IMR-90 (cell line): Measurements from ENCODE around the gene ALK. TPM values are rescaled to one million over a fixed set of nuclear protein-coding genes. Genes with fewer than 3 reads are reported as not detected.

Source experiments
- ATAC-seq: fragments of 200-7000 bp; cut with Tn5 transposase; 2 replicates; pipeline ENCODE4 v1.9.1; 2020; ENCODE audit warnings: low read depth, mild to moderate bottlenecking, moderate library complexity
- BruUV-seq: library from RNA; stranded (reverse); fragments of 400-500 nt; replicated peaks from 2 replicates; lab custom pipeline; 2021; lab: Mats Ljungman, UMichigan
- CTCF ChIA-PET: fragments of 300-600 bp; formaldehyde crosslinking; extraction: SDS; loops from one replicate; lab custom pipeline; 2021; ENCODE audit warnings: antibody characterized with exemption; lab: Yijun Ruan, JAX
- POLR2A ChIA-PET: fragments of 300-600 bp; sonication (Branson Sonifier 250); formaldehyde crosslinking; loops from one replicate; lab custom pipeline; 2022; ENCODE audit warnings: antibody characterized with exemption; ENCODE audit not compliant: unreplicated experiment; lab: Charles Lee
- DNase-seq: peaks from one replicate; pipeline ENCODE4 v3.0.0; 2013
- H2AFZ ChIP-seq: replicated peaks from 2 replicates; pipeline ENCODE3; 2013; ENCODE audit warnings: low read length, mild to moderate bottlenecking; ENCODE audit not compliant: poor library complexity
- H2AK5ac ChIP-seq: 2 replicates; pipeline ENCODE4 v1.6.1; 2013; ENCODE audit warnings: low read depth, low read length, inconsistent platforms
- H2AK9ac ChIP-seq: replicated peaks from 2 replicates; pipeline ENCODE3; 2013; ENCODE audit warnings: mild to moderate bottlenecking, low read depth, low read length, moderate library complexity; ENCODE audit not compliant: poor library complexity
- H2BK120ac ChIP-seq: 2 replicates; pipeline ENCODE4 v1.6.1; 2013; ENCODE audit warnings: low read depth, low read length, inconsistent platforms
- H2BK15ac ChIP-seq: 3 replicates; pipeline ENCODE4 v1.6.1; 2013; ENCODE audit warnings: low read depth, low read length, inconsistent platforms
- H2BK20ac ChIP-seq: 2 replicates; pipeline ENCODE4 v1.6.1; 2013; ENCODE audit warnings: low read depth, mild to moderate bottlenecking, inconsistent platforms, low read length, moderate library complexity
- H2BK5ac ChIP-seq: 2 replicates; pipeline ENCODE4 v1.6.1; 2013; ENCODE audit warnings: mild to moderate bottlenecking, low read depth, low read length, inconsistent platforms; ENCODE audit not compliant: poor library complexity, severe bottlenecking
- H3K14ac ChIP-seq: replicated peaks from 2 replicates; pipeline ENCODE4 v1.6.1; 2013; ENCODE audit warnings: low read depth, low read length, inconsistent platforms
- H3K18ac ChIP-seq: 2 replicates; pipeline ENCODE4 v1.6.1; 2013; ENCODE audit warnings: low read depth, low read length, control low read depth
- H3K23ac ChIP-seq: 2 replicates; pipeline ENCODE4 v1.6.1; 2013; ENCODE audit warnings: low read depth, low read length, inconsistent platforms
- H3K27ac ChIP-seq: 2 replicates; pipeline ENCODE4 v1.5.1; 2013; ENCODE audit warnings: mild to moderate bottlenecking, control low read depth, low read length; ENCODE audit not compliant: insufficient read depth
- H3K27me3 ChIP-seq: 2 replicates; pipeline ENCODE4 v1.6.1; 2013; ENCODE audit warnings: low read length; ENCODE audit not compliant: control insufficient read depth, insufficient read depth
- H3K36me3 ChIP-seq: 2 replicates; pipeline ENCODE4 v1.6.1; 2013; ENCODE audit warnings: low read length, mixed read lengths; ENCODE audit not compliant: control insufficient read depth, insufficient read depth
- H3K4ac ChIP-seq: 2 replicates; pipeline ENCODE4 v1.6.1; 2013; ENCODE audit warnings: low read depth, low read length, inconsistent platforms
- H3K4me1 ChIP-seq: 2 replicates; pipeline ENCODE4 v1.6.1; 2013; ENCODE audit warnings: low read length, mixed read lengths; ENCODE audit not compliant: control insufficient read depth, insufficient read depth
- H3K4me2 ChIP-seq: 2 replicates; pipeline ENCODE4 v1.6.1; 2013; ENCODE audit warnings: low read depth, mild to moderate bottlenecking, control low read depth, low read length, moderate library complexity
- H3K4me3 ChIP-seq: 2 replicates; pipeline ENCODE4 v1.5.1; 2013; ENCODE audit warnings: low read depth, mild to moderate bottlenecking, control low read depth, low read length, moderate library complexity; ENCODE audit not compliant: insufficient read depth
- H3K56ac ChIP-seq: 2 replicates; pipeline ENCODE4 v1.6.1; 2013; ENCODE audit warnings: low read length, inconsistent platforms; ENCODE audit not compliant: insufficient read depth; ENCODE audit errors: extremely low read depth
- H3K79me1 ChIP-seq, 2 experiments: 2 replicates each; pipeline ENCODE4 v1.6.1; 2013; ENCODE audit warnings: low read length in 2 of 2, inconsistent platforms in 1 of 2, low read depth in 1 of 2
- H3K9ac ChIP-seq: 2 replicates; pipeline ENCODE4 v1.6.1; 2013; ENCODE audit warnings: low read depth, low read length, control low read depth
- H3K9me1 ChIP-seq: 2 replicates; pipeline ENCODE4 v1.6.1; 2013; ENCODE audit warnings: low read length, inconsistent platforms; ENCODE audit not compliant: insufficient read depth
- H3K9me3 ChIP-seq: 2 replicates; pipeline ENCODE4 v1.6.1; 2013; ENCODE audit warnings: low read length; ENCODE audit not compliant: control insufficient read depth, insufficient read depth
- H4K20me1 ChIP-seq: 2 replicates; pipeline ENCODE4 v1.6.1; 2013; ENCODE audit warnings: low read length, inconsistent platforms; ENCODE audit not compliant: insufficient read depth
- H4K5ac ChIP-seq: 2 replicates; pipeline ENCODE4 v1.6.1; 2013; ENCODE audit warnings: mild to moderate bottlenecking, low read depth, low read length, control low read depth
- H4K8ac ChIP-seq, 2 experiments: 2 replicates each; pipeline ENCODE4 v1.6.1; 2013; ENCODE audit warnings: low read depth in 2 of 2, low read length in 2 of 2, control low read depth in 1 of 2, inconsistent platforms in 1 of 2
- H4K91ac ChIP-seq: 2 replicates; pipeline ENCODE4 v1.6.1; 2013; ENCODE audit warnings: low read depth, low read length, inconsistent platforms; ENCODE audit not compliant: insufficient read depth
- BHLHE40 ChIP-seq: fragments of 150-350 bp; IDR thresholded peaks from 2 replicates; pipeline ENCODE4 v1.6.1; 2016; ENCODE audit warnings: mild to moderate bottlenecking, low read depth, low read length
- CEBPB ChIP-seq: IDR thresholded peaks from 2 replicates; pipeline ENCODE4 v1.6.1; 2012; ENCODE audit warnings: low read depth, low read length, improper control_type of control experiment
- CHD1 ChIP-seq: IDR thresholded peaks from 2 replicates; pipeline ENCODE4 v1.6.1; 2012; ENCODE audit warnings: low read depth, low read length, improper control_type of control experiment
- FOS ChIP-seq: fragments of 150-350 bp; IDR thresholded peaks from 2 replicates; pipeline ENCODE4 v1.6.1; 2016; ENCODE audit warnings: low read depth, low read length
- MAFK ChIP-seq: IDR thresholded peaks from 2 replicates; pipeline ENCODE4 v1.6.1; 2012; ENCODE audit warnings: low read depth, low read length, improper control_type of control experiment
- MAZ ChIP-seq: IDR thresholded peaks from 2 replicates; pipeline ENCODE4 v1.6.1; 2012; ENCODE audit warnings: low read depth, mild to moderate bottlenecking, low read length, improper control_type of control experiment, moderate library complexity, borderline replicate concordance
- MXI1 ChIP-seq: IDR thresholded peaks from 2 replicates; pipeline ENCODE4 v1.6.1; 2012; ENCODE audit warnings: low read depth, mild to moderate bottlenecking, low read length, moderate library complexity, borderline replicate concordance
- NFE2L2 ChIP-seq: fragments of 150-350 bp; IDR thresholded peaks from 2 replicates; pipeline ENCODE4 v1.6.1; 2016; ENCODE audit warnings: low read depth, mild to moderate bottlenecking, low read length
- POLR2A ChIP-seq: IDR thresholded peaks from 2 replicates; pipeline ENCODE4 v1.6.1; 2012; ENCODE audit warnings: mild to moderate bottlenecking, low read depth, low read length
- RAD21 ChIP-seq: IDR thresholded peaks from 2 replicates; pipeline ENCODE4 v1.6.1; 2012; ENCODE audit warnings: low read length, improper control_type of control experiment
- RCOR1 ChIP-seq: IDR thresholded peaks from 2 replicates; pipeline ENCODE4 v1.6.1; 2012; ENCODE audit warnings: mild to moderate bottlenecking, low read length, improper control_type of control experiment; ENCODE audit not compliant: insufficient replicate concordance
- RFX5 ChIP-seq: IDR thresholded peaks from 2 replicates; pipeline ENCODE4 v1.8.0; 2012; ENCODE audit warnings: low read depth, mild to moderate bottlenecking, low read length, moderate library complexity
- SMC3 ChIP-seq: fragments of 150-350 bp; IDR thresholded peaks from 2 replicates; pipeline ENCODE4 v1.6.1; 2016; ENCODE audit warnings: low read depth, mild to moderate bottlenecking, antibody characterized with exemption, low read length, moderate library complexity
- WGBS, 2 experiments: methylation state at CpG; one replicate each; pipeline versions ENCODE4 v1.1.5 to v1.1.7; 2013; ENCODE audit warnings: missing lambda C conversion rate in 2 of 2; ENCODE audit not compliant: insufficient read length in 1 of 2; ENCODE audit errors: extremely low coverage in 2 of 2; 5-methylcytosine and 5-hydroxymethylcytosine counted together
- dilution Hi-C: fragments of 300-500 bp; cut with HindIII; formaldehyde crosslinking; loops from one replicate; pipeline ENCODE4 v1.14.3; 2018; ENCODE audit warnings: low sequenced_read_pairs; ENCODE audit not compliant: unreplicated experiment
- in situ Hi-C: fragments of 300-500 bp; cut with MboI; formaldehyde crosslinking; loops from 3 replicates; pipeline ENCODE4 v1.14.3; 2019; ENCODE audit warnings: low sequenced_read_pairs, inconsistent platforms, mixed read lengths
- intact Hi-C: fragments of 100-400 bp; cut with micrococcal nuclease; formaldehyde crosslinking; loops from 2 replicates; pipeline ENCODE4 v1.10.0; 2022
- polyA plus RNA-seq, 3 experiments: library from polyadenylated mRNA; depleted of rRNA; stranded (reverse); fragments of >200 nt; gene quantifications; 2 replicates each; pipeline ENCODE4 v1.2.3, GENCODE V29; 2012; ENCODE audit warnings: low replicate concordance in 1 of 3
- total RNA-seq: library from RNA; depleted of rRNA; stranded (reverse); fragments of >200 nt; gene quantifications from 2 replicates; pipeline ENCODE4 v1.2.3, GENCODE V29; 2012
- TF ChIP-seq, protein P1 (sequence below): conservative IDR thresholded peaks from 2 replicates; pipeline ENCODE4 v1.5.1; 2012; ENCODE audit warnings: mild to moderate bottlenecking, low read depth, low read length, improper control_type of control experiment
- TF ChIP-seq, protein P2 (sequence below): fragments of 150-350 bp; IDR thresholded peaks from 2 replicates; pipeline ENCODE4 v1.6.1; 2017; ENCODE audit warnings: mild to moderate bottlenecking, antibody characterized with exemption, low read length, low read depth
- TF ChIP-seq, protein P3 (sequence below): fragments of 150-350 bp; IDR thresholded peaks from 2 replicates; pipeline ENCODE4 v1.6.1; 2016; ENCODE audit warnings: low read depth, mild to moderate bottlenecking, low read length, moderate library complexity, borderline replicate concordance

Gene ALK
- total and polyA plus RNA-seq, 2 of the 4 experiments (the other 2 are of a cell fraction) = not detected

DNA sequence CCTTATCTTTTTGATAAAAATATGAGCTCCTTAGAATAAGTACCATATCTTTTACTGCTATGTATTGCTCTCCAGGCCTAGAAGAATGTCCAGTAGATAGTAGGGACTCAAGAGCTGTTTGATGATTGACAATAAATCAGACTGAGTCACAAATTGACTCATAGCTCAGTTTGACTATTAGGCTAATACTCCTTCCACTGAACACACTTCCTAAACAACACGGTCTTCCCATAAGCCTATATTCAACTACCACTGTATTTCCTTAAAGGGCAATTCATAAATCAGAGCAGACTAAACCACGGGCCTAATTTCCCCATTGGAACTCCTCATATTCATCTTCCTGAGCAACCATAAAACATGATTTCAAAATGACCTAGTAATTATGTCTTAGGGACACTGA lies 258.5 kb downstream of the ALK start:
- no peaks in the 10 kb centered on the region for H3K9me1 ChIP-seq
- H4K8ac ChIP-seq = no peak overlapping the region
- H2BK120ac ChIP-seq = no peak overlapping the region
- no peaks in the 10 kb centered on the region for H3K9me3 ChIP-seq
- ChIA-PET CTCF (interaction anchor here (0.6 kb wide), 1 partner anchor 21 kb away, joined by 3 read pairs; no protein-coding TSS in a partner anchor), POLR2A (no interaction called here)
- H2BK15ac ChIP-seq = no peak overlapping the region
- H2AK9ac ChIP-seq = no peak overlapping the region
- DNase-seq = peak; percentile 11
- no peak for ATAC-seq
- dilution Hi-C loops (no loop called here), intact Hi-C loops (no loop called here), in situ Hi-C loops (no loop called here)
- no peaks in the 10 kb centered on the region for H4K20me1 ChIP-seq
- H2AK5ac ChIP-seq = no peak overlapping the region
- H2BK5ac ChIP-seq = no peak overlapping the region
- WGBS, 2 experiments = no CpG with 5 or more reads among the region's 2 CpGs
- H3K27me3 ChIP-seq = peaks cover 1% of the 10 kb centered on the region; the same call in 1 of the 2 replicates
- H3K23ac ChIP-seq = no peak overlapping the region
- no peak overlapping the region for H3K4ac ChIP-seq
- H2BK20ac ChIP-seq = no peak overlapping the region
- H3K79me1 ChIP-seq = no peaks in the 10 kb centered on the region
- H4K91ac ChIP-seq = no peak overlapping the region
- no peak overlapping the region for H2AFZ ChIP-seq
- H3K56ac ChIP-seq = no peak overlapping the region
- no TSS peak for BruUV-seq
- no peaks in the 10 kb centered on the region for H3K36me3 ChIP-seq
- no peaks in the 10 kb centered on the region for H3K4me1 ChIP-seq
- no peak overlapping the region for H4K5ac ChIP-seq
- no peak overlapping the region for H3K4me2 ChIP-seq
- no peak overlapping the region for H3K14ac ChIP-seq
- no peak overlapping the region for H3K4me3 ChIP-seq
- H3K9ac ChIP-seq = no peak overlapping the region
- no peak for TF ChIP-seq BHLHE40
- TF ChIP-seq, protein P1, sequence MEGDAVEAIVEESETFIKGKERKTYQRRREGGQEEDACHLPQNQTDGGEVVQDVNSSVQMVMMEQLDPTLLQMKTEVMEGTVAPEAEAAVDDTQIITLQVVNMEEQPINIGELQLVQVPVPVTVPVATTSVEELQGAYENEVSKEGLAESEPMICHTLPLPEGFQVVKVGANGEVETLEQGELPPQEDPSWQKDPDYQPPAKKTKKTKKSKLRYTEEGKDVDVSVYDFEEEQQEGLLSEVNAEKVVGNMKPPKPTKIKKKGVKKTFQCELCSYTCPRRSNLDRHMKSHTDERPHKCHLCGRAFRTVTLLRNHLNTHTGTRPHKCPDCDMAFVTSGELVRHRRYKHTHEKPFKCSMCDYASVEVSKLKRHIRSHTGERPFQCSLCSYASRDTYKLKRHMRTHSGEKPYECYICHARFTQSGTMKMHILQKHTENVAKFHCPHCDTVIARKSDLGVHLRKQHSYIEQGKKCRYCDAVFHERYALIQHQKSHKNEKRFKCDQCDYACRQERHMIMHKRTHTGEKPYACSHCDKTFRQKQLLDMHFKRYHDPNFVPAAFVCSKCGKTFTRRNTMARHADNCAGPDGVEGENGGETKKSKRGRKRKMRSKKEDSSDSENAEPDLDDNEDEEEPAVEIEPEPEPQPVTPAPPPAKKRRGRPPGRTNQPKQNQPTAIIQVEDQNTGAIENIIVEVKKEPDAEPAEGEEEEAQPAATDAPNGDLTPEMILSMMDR = no peak
- no peak for TF ChIP-seq RAD21
- no peak for TF ChIP-seq SMC3
- TF ChIP-seq FOS = no peak
- TF ChIP-seq NFE2L2 = no peak
- TF ChIP-seq CEBPB = no peak
- TF ChIP-seq, protein P2, sequence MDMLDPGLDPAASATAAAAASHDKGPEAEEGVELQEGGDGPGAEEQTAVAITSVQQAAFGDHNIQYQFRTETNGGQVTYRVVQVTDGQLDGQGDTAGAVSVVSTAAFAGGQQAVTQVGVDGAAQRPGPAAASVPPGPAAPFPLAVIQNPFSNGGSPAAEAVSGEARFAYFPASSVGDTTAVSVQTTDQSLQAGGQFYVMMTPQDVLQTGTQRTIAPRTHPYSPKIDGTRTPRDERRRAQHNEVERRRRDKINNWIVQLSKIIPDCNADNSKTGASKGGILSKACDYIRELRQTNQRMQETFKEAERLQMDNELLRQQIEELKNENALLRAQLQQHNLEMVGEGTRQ = no peak
- TF ChIP-seq POLR2A = no peak
- TF ChIP-seq, protein P3, sequence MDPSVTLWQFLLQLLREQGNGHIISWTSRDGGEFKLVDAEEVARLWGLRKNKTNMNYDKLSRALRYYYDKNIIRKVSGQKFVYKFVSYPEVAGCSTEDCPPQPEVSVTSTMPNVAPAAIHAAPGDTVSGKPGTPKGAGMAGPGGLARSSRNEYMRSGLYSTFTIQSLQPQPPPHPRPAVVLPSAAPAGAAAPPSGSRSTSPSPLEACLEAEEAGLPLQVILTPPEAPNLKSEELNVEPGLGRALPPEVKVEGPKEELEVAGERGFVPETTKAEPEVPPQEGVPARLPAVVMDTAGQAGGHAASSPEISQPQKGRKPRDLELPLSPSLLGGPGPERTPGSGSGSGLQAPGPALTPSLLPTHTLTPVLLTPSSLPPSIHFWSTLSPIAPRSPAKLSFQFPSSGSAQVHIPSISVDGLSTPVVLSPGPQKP = no peak
- TF ChIP-seq MAZ = no peak
- TF ChIP-seq MAFK = no peak
- no peak for TF ChIP-seq RFX5
- no peak for TF ChIP-seq MXI1
- TF ChIP-seq RCOR1 = no peak
- no peak for TF ChIP-seq CHD1
- H3K18ac ChIP-seq = no peak overlapping the region
- H3K27ac ChIP-seq = no peak overlapping the region
